Tibial nerve (tissue), 4 donors: ENCODE results near the gene SHC2. TPM values are rescaled to one million over a fixed set of nuclear protein-coding genes. Genes with fewer than 3 reads are reported as not detected.
"Not testable (repeated sequence)": the region's sequence is repeated elsewhere in the genome, so short reads cannot be mapped to it uniquely, and the experiment has no call there.

ENCODE experiments used
- DNase-seq, 2 donors: peaks; one replicate each; pipeline ENCODE4 v3.0.0-alpha.2; 2019; ENCODE audit warnings: low spot score in 2 of 2
- H3K27ac ChIP-seq, 4 donors: fragments of 200-600 bp; sonication (generic) in 3 of 4; one replicate each; pipeline ENCODE4 v1.5.1; 2017 to 2019; ENCODE audit warnings: mild to moderate bottlenecking in 1 of 4
- H3K27me3 ChIP-seq, 2 donors: fragments of 200-600 bp; sonication (generic) in 1 of 2; one replicate each; pipeline versions ENCODE4 v1.5.1 to v1.6.0; 2017 to 2019
- H3K36me3 ChIP-seq, 3 donors: fragments of 200-600 bp; sonication (generic); one replicate each; pipeline ENCODE4 v1.5.1; 2018 to 2019
- H3K4me1 ChIP-seq, 4 donors: fragments of 200-600 bp; sonication (generic) in 3 of 4; one replicate each; pipeline ENCODE4 v1.5.1; 2017 to 2019
- H3K4me3 ChIP-seq, 4 donors: fragments of 200-600 bp; sonication (generic) in 3 of 4; one replicate each; pipeline ENCODE4 v1.5.1; 2017 to 2019; ENCODE audit warnings: mild to moderate bottlenecking in 1 of 4, moderate library complexity in 1 of 4
- H3K9me3 ChIP-seq, 4 donors: fragments of 200-600 bp; sonication (generic) in 3 of 4; one replicate each; pipeline ENCODE4 v1.5.1; 2017 to 2019
- EP300 ChIP-seq, 2 donors: sonication (generic); formaldehyde crosslinking; IDR thresholded peaks; one replicate each; pipeline ENCODE4 v1.6.1; 2017; ENCODE audit warnings: antibody characterized with exemption in 2 of 2, mild to moderate bottlenecking in 1 of 2
- POLR2A ChIP-seq, 2 donors: fragments of 450-650 bp; IDR thresholded peaks; one replicate each; pipeline ENCODE4 v1.6.1; 2017; ENCODE audit warnings: antibody characterized with exemption in 2 of 2, mild to moderate bottlenecking in 2 of 2, moderate library complexity in 2 of 2
- WGBS, 2 donors: methylation state at CpG; one replicate each; pipeline ENCODE4 v1.1.5; 2018; 5-methylcytosine and 5-hydroxymethylcytosine counted together
- total RNA-seq, 4 donors: library from RNA; depleted of rRNA; stranded (reverse); fragments of >200 nt; gene quantifications; one replicate each; pipeline ENCODE4 v1.1.0, GENCODE V29; 2016
- TF ChIP-seq, protein P1 (sequence below), 5 experiments: fragments of 200-600 bp in 3 of 5; fragments of 450-650 bp in 2 of 5; sonication (generic) in 3 of 5; IDR thresholded peaks; one replicate each; pipeline ENCODE4 v1.5.1; 2016 to 2019; ENCODE audit warnings: antibody characterized with exemption in 5 of 5, mild to moderate bottlenecking in 3 of 5, moderate library complexity in 2 of 5

The SHC2 gene
- total RNA-seq, 4 donors from 2014 or later: 13.5 to 41.1 (median 22.9) TPM

DNA sequence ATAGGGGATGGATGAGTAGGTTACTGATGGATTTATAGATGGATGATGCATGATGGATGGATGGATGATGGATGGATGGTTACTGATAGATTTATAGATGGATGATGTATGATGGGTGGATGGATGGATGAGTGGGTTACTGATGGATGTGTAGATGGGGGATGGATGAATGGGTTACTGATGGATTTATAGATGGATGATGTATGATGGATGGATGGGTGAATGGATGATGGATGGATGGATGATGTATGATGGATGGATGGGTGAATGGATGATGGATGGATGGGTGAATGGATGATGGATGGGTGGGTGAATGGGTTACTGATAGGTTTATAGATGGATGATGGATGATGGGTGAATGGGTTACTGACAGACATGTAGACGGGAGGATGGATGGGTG, 45.5 kb downstream of the SHC2 start:
- DNase-seq: no peak
- H3K4me1 ChIP-seq: peaks cover 0 to 4% (median 0%) of the 10 kb centered on the region in 4 donors
- 95% methylated on average over 1 of the region's 1 CpG for WGBS, 2 donors
- H3K27ac ChIP-seq: no peak overlapping the region
- peaks cover 0 to 7% (median 0%) of the 10 kb centered on the region in 3 donors for H3K36me3 ChIP-seq
- H3K4me3 ChIP-seq: no peak overlapping the region
- peaks cover 0 to 22% of the 10 kb centered on the region in 2 donors for H3K27me3 ChIP-seq
- TF ChIP-seq POLR2A (IDR thresholded peaks at IDR 0.05) (no peak), EP300 (IDR thresholded peaks at IDR 0.05) (no peak)
- TF ChIP-seq, protein P1, sequence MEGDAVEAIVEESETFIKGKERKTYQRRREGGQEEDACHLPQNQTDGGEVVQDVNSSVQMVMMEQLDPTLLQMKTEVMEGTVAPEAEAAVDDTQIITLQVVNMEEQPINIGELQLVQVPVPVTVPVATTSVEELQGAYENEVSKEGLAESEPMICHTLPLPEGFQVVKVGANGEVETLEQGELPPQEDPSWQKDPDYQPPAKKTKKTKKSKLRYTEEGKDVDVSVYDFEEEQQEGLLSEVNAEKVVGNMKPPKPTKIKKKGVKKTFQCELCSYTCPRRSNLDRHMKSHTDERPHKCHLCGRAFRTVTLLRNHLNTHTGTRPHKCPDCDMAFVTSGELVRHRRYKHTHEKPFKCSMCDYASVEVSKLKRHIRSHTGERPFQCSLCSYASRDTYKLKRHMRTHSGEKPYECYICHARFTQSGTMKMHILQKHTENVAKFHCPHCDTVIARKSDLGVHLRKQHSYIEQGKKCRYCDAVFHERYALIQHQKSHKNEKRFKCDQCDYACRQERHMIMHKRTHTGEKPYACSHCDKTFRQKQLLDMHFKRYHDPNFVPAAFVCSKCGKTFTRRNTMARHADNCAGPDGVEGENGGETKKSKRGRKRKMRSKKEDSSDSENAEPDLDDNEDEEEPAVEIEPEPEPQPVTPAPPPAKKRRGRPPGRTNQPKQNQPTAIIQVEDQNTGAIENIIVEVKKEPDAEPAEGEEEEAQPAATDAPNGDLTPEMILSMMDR (IDR thresholded peaks at IDR 0.05): no peak
- no peaks in the 10 kb centered on the region for H3K9me3 ChIP-seq

DNA sequence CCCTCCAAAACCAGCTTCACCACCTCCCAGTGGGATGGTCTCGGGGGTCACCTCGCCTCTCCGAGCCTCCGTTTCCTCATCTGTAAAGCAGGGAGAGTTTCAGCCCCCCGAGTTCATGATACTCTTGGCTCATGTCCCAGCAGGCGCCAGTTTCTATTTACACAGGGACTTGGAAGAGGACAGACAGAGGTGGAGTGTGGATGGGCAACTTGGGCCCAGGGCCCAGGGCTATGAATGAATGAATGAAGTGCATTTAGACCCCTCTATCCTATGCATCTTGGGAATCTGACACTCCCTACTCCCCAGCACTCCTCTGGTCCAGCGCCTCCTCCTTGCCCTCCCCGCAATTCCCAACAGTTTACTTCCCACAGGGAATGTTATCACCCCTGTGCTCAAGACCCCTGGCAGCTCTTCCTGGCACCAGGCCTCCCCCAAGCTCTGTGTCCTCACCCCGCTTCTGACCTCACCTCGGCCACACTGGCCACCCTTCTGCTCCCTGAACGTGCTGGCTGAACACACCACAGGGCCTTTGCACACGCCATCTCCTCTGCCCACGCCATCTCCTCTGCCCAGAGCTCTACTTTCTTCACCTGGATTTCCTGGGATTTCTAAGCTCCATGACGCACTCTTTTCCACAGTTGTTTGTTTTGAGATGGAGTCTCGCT, 46.9 kb downstream of the SHC2 start:
- Histone ChIP-seq H3K27ac (no peak overlapping the region), H3K4me1 (peaks cover 0 to 14% (median 6%) of the 10 kb centered on the region in 4 donors), H3K4me3 (no peak overlapping the region), H3K36me3 (peaks cover 0 to 7% (median 0%) of the 10 kb centered on the region in 3 donors), H3K27me3 (peaks cover 0 to 34% of the 10 kb centered on the region in 2 donors), H3K9me3 (no peaks in the 10 kb centered on the region)
- TF ChIP-seq EP300 (IDR thresholded peaks at IDR 0.05): no peak
- TF ChIP-seq, protein P1 (IDR thresholded peaks at IDR 0.05): no peak
- TF ChIP-seq POLR2A (IDR thresholded peaks at IDR 0.05): no peak
- WGBS, 2 donors: 67 to 71% methylated on average over 15 of the region's 15 CpGs
- DNase-seq: no peak

GRCh38 chr19:412356-413355, 48.2 kb downstream of the SHC2 start:
- Histone ChIP-seq H3K36me3 (peaks cover 0 to 7% (median 0%) of the 10 kb centered on the region in 3 donors), H3K27ac (no peak overlapping the region), H3K4me1 (peaks cover 0 to 25% (median 12%) of the 10 kb centered on the region in 4 donors), H3K9me3 (no peaks in the 10 kb centered on the region), H3K4me3 (no peak overlapping the region), H3K27me3 (peaks cover 0 to 47% of the 10 kb centered on the region in 2 donors)
- TF ChIP-seq POLR2A (IDR thresholded peaks at IDR 0.05): no peak
- no peak for TF ChIP-seq EP300 (IDR thresholded peaks at IDR 0.05)
- TF ChIP-seq, protein P1 (IDR thresholded peaks at IDR 0.05): no peak
- no peak for DNase-seq
- 51 to 56% methylated on average over 26 to 27 of the region's 36 CpGs for WGBS, 2 donors

GRCh38 chr19:411723-412355, 49.0 kb downstream of the SHC2 start:
- no peak for DNase-seq
- Histone ChIP-seq H3K27ac (no peak overlapping the region), H3K9me3 (no peaks in the 10 kb centered on the region), H3K27me3 (peaks cover 0 to 53% of the 10 kb centered on the region in 2 donors), H3K4me3 (no peak overlapping the region), H3K36me3 (peaks cover 0 to 5% (median 0%) of the 10 kb centered on the region in 3 donors), H3K4me1 (peaks cover 0 to 25% (median 12%) of the 10 kb centered on the region in 4 donors)
- TF ChIP-seq POLR2A (IDR thresholded peaks at IDR 0.05): no peak
- no peak for TF ChIP-seq EP300 (IDR thresholded peaks at IDR 0.05)
- TF ChIP-seq, protein P1 (IDR thresholded peaks at IDR 0.05): no peak
- 32 to 42% methylated on average over 6 to 11 of the region's 13 CpGs for WGBS, 2 donors

- H3K27ac ChIP-seq, H3K36me3 ChIP-seq, DNase-seq, H3K9me3 ChIP-seq, H3K4me3 ChIP-seq: not testable (repeated sequence)
- WGBS, 2 donors: 82 to 87% methylated on average over 11 to 15 of the region's 22 CpGs
- Histone ChIP-seq H3K4me1 (peaks cover 0 to 25% (median 12%) of the 10 kb centered on the region in 4 donors), H3K27me3 (peaks cover 0 to 60% of the 10 kb centered on the region in 2 donors)
Observed at GRCh38 chr19:411121-411722, 49.6 kb downstream of the SHC2 start.
